SK-N-MC (cell line): ENCODE results near the gene SCNN1A.

ENCODE experiments used
- EZH2 ChIP-seq: fragments of 200-600 bp; sonication (generic); IDR thresholded peaks from one replicate; pipeline ENCODE4 v1.6.1; 2017; ENCODE audit warnings: antibody characterized with exemption
- FOXP2 ChIP-seq: optimal IDR thresholded peaks from 2 replicates; pipeline ENCODE3; 2011; ENCODE audit warnings: mild to moderate bottlenecking, moderate library complexity; ENCODE audit not compliant: insufficient read depth; ENCODE audit errors: extremely low read length, control extremely low read depth
- POLR2AphosphoS5 ChIP-seq: IDR thresholded peaks from 2 replicates; pipeline ENCODE4 v1.6.1; 2012; ENCODE audit warnings: mild to moderate bottlenecking, low read depth, low read length, borderline replicate concordance

DNA sequence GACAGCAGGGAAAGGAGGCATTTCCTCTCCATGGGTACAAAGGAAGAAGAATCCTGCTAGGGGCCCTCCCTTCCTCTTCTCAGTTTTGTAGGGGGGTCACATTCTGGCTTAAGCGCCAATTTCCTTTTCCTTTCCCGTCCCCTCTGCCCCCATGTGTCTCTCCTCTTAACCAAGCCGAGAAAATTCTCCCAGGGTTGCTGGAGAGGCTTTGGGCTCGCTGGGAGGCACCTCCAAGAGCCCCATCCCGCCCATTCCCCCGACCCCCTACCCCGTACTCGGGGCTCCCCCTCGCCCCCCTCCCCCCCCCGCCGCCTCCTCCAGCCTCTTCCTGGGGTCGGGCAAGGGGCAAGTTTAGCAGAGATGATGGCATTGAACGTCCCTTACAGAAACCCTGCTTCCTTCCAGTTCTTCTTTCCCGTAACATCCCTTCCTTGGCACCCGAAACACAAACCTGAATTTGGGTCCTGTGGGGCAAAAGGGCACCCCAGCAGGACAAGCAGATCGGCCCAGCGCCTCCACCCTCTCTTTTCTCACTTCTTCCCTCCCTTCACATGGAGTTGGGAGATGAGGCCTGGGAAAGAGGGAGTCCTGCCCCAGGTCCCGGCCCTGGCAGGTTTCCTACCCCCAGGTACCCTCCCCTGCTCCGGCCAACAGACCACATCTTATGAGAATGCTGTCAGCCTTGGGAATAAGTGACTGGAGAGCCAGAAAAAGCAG, 51.2 kb downstream of the SCNN1A start:
- TF ChIP-seq EZH2 = no peak
- TF ChIP-seq POLR2AphosphoS5 = no peak
- no peak for TF ChIP-seq FOXP2
